Activated CD8-positive, alpha-beta T cell treated with anti-CD3 and anti-CD28 coated beads, Interleukin-2, amount 10 ng/mL, durations not matched to agents 7 days and 5 days (primary cell): ENCODE data around the gene CHEK1. TPM values are rescaled to one million over a fixed set of nuclear protein-coding genes. Genes with fewer than 3 reads are reported as not detected.

Experiments
- ATAC-seq: fragments of 150-1000 bp; cut with Tn5 transposase; one replicate; pipeline ENCODE4 v1.10.0; 2021; ENCODE audit warnings: moderate library complexity
- CTCF ChIA-PET: fragments of 350-600 bp; sonication (Branson Sonifier 250); formaldehyde crosslinking; loops from one replicate; lab custom pipeline; 2021; ENCODE audit warnings: antibody characterized with exemption; lab: Charles Lee
- POLR2A ChIA-PET: fragments of 350-600 bp; sonication (Branson Sonifier 250); formaldehyde crosslinking; loops from one replicate; lab custom pipeline; 2021; ENCODE audit warnings: antibody characterized with exemption; lab: Charles Lee
- DNase-seq: peaks from one replicate; pipeline ENCODE4 v3.0.0-alpha.2; 2020
- H3K27ac Mint-ChIP-seq: one replicate; pipeline ENCODE4 v1.8.0; 2021; ENCODE audit warnings: mild to moderate bottlenecking, mixed read lengths
- H3K27me3 Mint-ChIP-seq: one replicate; pipeline ENCODE4 v1.8.0; 2021; ENCODE audit warnings: low read depth, mixed read lengths
- H3K36me3 Mint-ChIP-seq: one replicate; pipeline ENCODE4 v1.8.0; 2021; ENCODE audit warnings: low read depth, mixed read lengths
- H3K4me1 Mint-ChIP-seq: one replicate; pipeline ENCODE4 v1.8.0; 2021; ENCODE audit warnings: low read depth, mixed read lengths
- H3K4me3 Mint-ChIP-seq: one replicate; pipeline ENCODE4 v1.8.0; 2021; ENCODE audit warnings: mild to moderate bottlenecking, mixed read lengths
- H3K9me3 Mint-ChIP-seq: one replicate; pipeline ENCODE4 v1.8.0; 2022; ENCODE audit warnings: mixed read lengths; ENCODE audit not compliant: insufficient read depth
- total RNA-seq, 2 experiments: library from RNA; stranded (reverse); gene quantifications; one replicate each; pipeline ENCODE4 v1.2.3, GENCODE V29; 2021

Gene CHEK1
- total RNA-seq, 2 experiments from 2014 or later, result 102 to 106 TPM

GRCh38 chr11:125626288-125626950, 1.5 kb downstream of the CHEK1 start:
- peaks cover 31% of the 10 kb centered on the region for H3K4me1 Mint-ChIP-seq
- ATAC-seq, result peak; percentile 41

GRCh38 chr11:125627236-125627910, 2.4 kb downstream of the CHEK1 start:
- Mint-ChIP-seq H3K4me1 (peaks cover 35% of the 10 kb centered on the region), H3K27me3 (no peaks in the 10 kb centered on the region), H3K36me3 (peaks cover 45% of the 10 kb centered on the region), H3K27ac (no peak overlapping the region), H3K9me3 (no peaks in the 10 kb centered on the region), H3K4me3 (peak overlapping the region; percentile 90)
- POLR2A ChIA-PET, result interaction anchor here (1.0 to 3.0 kb wide), 3 partner anchors 35 to 692 kb away, joined by 3 to 32 read pairs (median 7); partner anchors contain the start of genes HYLS1 and STT3A
- DNase-seq, result no peak
- ATAC-seq, result no peak
- CTCF ChIA-PET, result interaction anchor here (0.8 to 3.1 kb wide), 7 partner anchors 10 to 260 kb away, joined by 3 to 16 read pairs (median 5); partner anchors contain the start of genes HYLS1 and STT3A

More at GRCh38 chr11:125626288-125626950, 1.5 kb downstream of the CHEK1 start:
- H3K27me3 Mint-ChIP-seq, result no peaks in the 10 kb centered on the region
- peaks cover 48% of the 10 kb centered on the region for H3K36me3 Mint-ChIP-seq
- H3K27ac Mint-ChIP-seq, result peak overlapping the region; percentile 97
- CTCF ChIA-PET, result interaction anchor here (0.7 to 3.1 kb wide), 11 partner anchors 8 to 261 kb away, joined by 3 to 16 read pairs (median 4); partner anchors contain the start of genes HYLS1 and STT3A
- no peaks in the 10 kb centered on the region for H3K9me3 Mint-ChIP-seq
- peak overlapping the region; percentile 90 for H3K4me3 Mint-ChIP-seq
- POLR2A ChIA-PET, result interaction anchor here (1.0 to 3.0 kb wide), 5 partner anchors 18 to 693 kb away, joined by 3 to 32 read pairs (median 7); partner anchors contain the start of genes EI24, HYLS1 and STT3A
- DNase-seq, result peak; percentile 59

GRCh38 chr11:125637840-125638239, 12.9 kb downstream of the CHEK1 start:
- Mint-ChIP-seq H3K27me3 (no peaks in the 10 kb centered on the region), H3K4me1 (peaks cover 22% of the 10 kb centered on the region), H3K36me3 (peaks cover 69% of the 10 kb centered on the region), H3K27ac (peak overlapping the region; percentile 23), H3K9me3 (no peaks in the 10 kb centered on the region), H3K4me3 (no peak overlapping the region)
- ChIA-PET POLR2A (interaction anchor here (0.7 kb wide), 1 partner anchor 13 kb away, joined by 3 read pairs; the partner anchor contains the start of gene CHEK1), CTCF (interaction anchor here (1.0 kb wide), 1 partner anchor 11 kb away, joined by 5 read pairs; no protein-coding TSS in a partner anchor)
- no peak for ATAC-seq
- no peak for DNase-seq

GRCh38 chr11:125638315-125638714, 13.4 kb downstream of the CHEK1 start:
- POLR2A ChIA-PET, result interaction anchor here (0.7 kb wide), 1 partner anchor 13 kb away, joined by 3 read pairs; the partner anchor contains the start of gene CHEK1
- Mint-ChIP-seq H3K4me1 (peaks cover 20% of the 10 kb centered on the region), H3K36me3 (peaks cover 65% of the 10 kb centered on the region), H3K4me3 (no peak overlapping the region), H3K9me3 (no peaks in the 10 kb centered on the region), H3K27ac (no peak overlapping the region), H3K27me3 (no peaks in the 10 kb centered on the region)
- no peak for DNase-seq
- ATAC-seq, result no peak
- CTCF ChIA-PET, result interaction anchor here (1.0 kb wide), 1 partner anchor 11 kb away, joined by 5 read pairs; no protein-coding TSS in a partner anchor

GRCh38 chr11:125645871-125646270, 20.9 kb downstream of the CHEK1 start:
- H3K4me1 Mint-ChIP-seq, result peaks cover 12% of the 10 kb centered on the region
- no peak overlapping the region for H3K27ac Mint-ChIP-seq
- ATAC-seq, result no peak
- peaks cover 64% of the 10 kb centered on the region for H3K36me3 Mint-ChIP-seq
- no peaks in the 10 kb centered on the region for H3K27me3 Mint-ChIP-seq
- no peaks in the 10 kb centered on the region for H3K9me3 Mint-ChIP-seq
- no peak overlapping the region for H3K4me3 Mint-ChIP-seq
- ChIA-PET POLR2A (no interaction called here), CTCF (no interaction called here)
- DNase-seq, result no peak

GRCh38 chr11:125649465-125650166, 24.7 kb downstream of the CHEK1 start:
- Mint-ChIP-seq H3K27me3 (no peaks in the 10 kb centered on the region), H3K27ac (no peak overlapping the region), H3K36me3 (peaks cover 66% of the 10 kb centered on the region), H3K9me3 (no peaks in the 10 kb centered on the region), H3K4me3 (no peak overlapping the region), H3K4me1 (peaks cover 16% of the 10 kb centered on the region)
- no peak for DNase-seq
- ATAC-seq, result peak; percentile 81
- ChIA-PET CTCF (interaction anchor here (1.2 to 1.9 kb wide), 4 partner anchors 21 to 30 kb away, joined by 3 to 11 read pairs (median 4); partner anchors contain the start of gene CHEK1), POLR2A (interaction anchor here (1.2 kb wide), 1 partner anchor 24 kb away, joined by 4 read pairs; the partner anchor contains the start of gene CHEK1)

GRCh38 chr11:125662689-125663088, 37.7 kb downstream of the CHEK1 start:
- CTCF ChIA-PET, result interaction anchor here (1.3 kb wide), 1 partner anchor 37 kb away, joined by 4 read pairs; the partner anchor contains the start of gene CHEK1
- peaks cover 11% of the 10 kb centered on the region for H3K9me3 Mint-ChIP-seq
- H3K27me3 Mint-ChIP-seq, result no peaks in the 10 kb centered on the region
- POLR2A ChIA-PET, result interaction anchor here (0.7 kb wide), 1 partner anchor 41 kb away, joined by 3 read pairs; no protein-coding TSS in a partner anchor
- no peak for ATAC-seq
- H3K4me3 Mint-ChIP-seq, result no peak overlapping the region
- peaks cover 72% of the 10 kb centered on the region for H3K36me3 Mint-ChIP-seq
- no peak for DNase-seq
- peaks cover 14% of the 10 kb centered on the region for H3K4me1 Mint-ChIP-seq
- no peak overlapping the region for H3K27ac Mint-ChIP-seq

- POLR2A ChIA-PET, result no interaction called here
Measured at GRCh38 chr11:125663910-125664309, 38.9 kb downstream of the CHEK1 start.

GRCh38 chr11:125667151-125667550, 42.2 kb downstream of the CHEK1 start:
- Mint-ChIP-seq H3K27ac (no peak overlapping the region), H3K4me3 (no peak overlapping the region), H3K9me3 (peaks cover 11% of the 10 kb centered on the region), H3K36me3 (peaks cover 70% of the 10 kb centered on the region), H3K4me1 (peaks cover 16% of the 10 kb centered on the region), H3K27me3 (no peaks in the 10 kb centered on the region)
- ATAC-seq (no peak), DNase-seq (no peak)
- ChIA-PET CTCF (no interaction called here), POLR2A (no interaction called here)

More at GRCh38 chr11:125663910-125664309, 38.9 kb downstream of the CHEK1 start:
- CTCF ChIA-PET, result no interaction called here
- Mint-ChIP-seq H3K9me3 (peaks cover 11% of the 10 kb centered on the region), H3K4me3 (no peak overlapping the region), H3K36me3 (peaks cover 71% of the 10 kb centered on the region), H3K27me3 (no peaks in the 10 kb centered on the region), H3K27ac (no peak overlapping the region), H3K4me1 (peaks cover 14% of the 10 kb centered on the region)
- peak; percentile 36 for ATAC-seq
- no peak for DNase-seq

- no peak overlapping the region for H3K4me3 Mint-ChIP-seq
- no peak overlapping the region for H3K27ac Mint-ChIP-seq
- POLR2A ChIA-PET, result no interaction called here
- H3K36me3 Mint-ChIP-seq, result peaks cover 42% of the 10 kb centered on the region
- H3K9me3 Mint-ChIP-seq, result peaks cover 8% of the 10 kb centered on the region
- no peak for DNase-seq
- CTCF ChIA-PET, result interaction anchor here (1.1 to 1.5 kb wide), 4 partner anchors 21 to 78 kb away, joined by 3 read pairs; no protein-coding TSS in a partner anchor
- no peak for ATAC-seq
- peaks cover 5% of the 10 kb centered on the region for H3K4me1 Mint-ChIP-seq
- no peaks in the 10 kb centered on the region for H3K27me3 Mint-ChIP-seq
Measured at GRCh38 chr11:125670172-125670571, 45.2 kb downstream of the CHEK1 start.

GRCh38 chr11:125671561-125671960, 46.6 kb downstream of the CHEK1 start:
- POLR2A ChIA-PET, result no interaction called here

More at GRCh38 chr11:125671561-125671960, 46.6 kb downstream of the CHEK1 start:
- Mint-ChIP-seq H3K9me3 (peaks cover 7% of the 10 kb centered on the region), H3K4me1 (peaks cover 4% of the 10 kb centered on the region), H3K27ac (no peak overlapping the region), H3K4me3 (no peak overlapping the region), H3K27me3 (no peaks in the 10 kb centered on the region), H3K36me3 (peaks cover 39% of the 10 kb centered on the region)
- CTCF ChIA-PET, result no interaction called here
- DNase-seq (no peak), ATAC-seq (no peak)
